ENCODE results near the gene TMC8.
"Not testable (repeated sequence)": the region's sequence is repeated elsewhere in the genome, so short reads cannot be mapped to it uniquely, and the experiment has no call there.

GRCh38 chr17:78171591-78172248, 41.1 kb downstream of the TMC8 start:
- not testable (repeated sequence) for TF ChIP-seq POLR2AphosphoS5 (IDR thresholded peaks at IDR 0.05)
- TF ChIP-seq, protein P1, sequence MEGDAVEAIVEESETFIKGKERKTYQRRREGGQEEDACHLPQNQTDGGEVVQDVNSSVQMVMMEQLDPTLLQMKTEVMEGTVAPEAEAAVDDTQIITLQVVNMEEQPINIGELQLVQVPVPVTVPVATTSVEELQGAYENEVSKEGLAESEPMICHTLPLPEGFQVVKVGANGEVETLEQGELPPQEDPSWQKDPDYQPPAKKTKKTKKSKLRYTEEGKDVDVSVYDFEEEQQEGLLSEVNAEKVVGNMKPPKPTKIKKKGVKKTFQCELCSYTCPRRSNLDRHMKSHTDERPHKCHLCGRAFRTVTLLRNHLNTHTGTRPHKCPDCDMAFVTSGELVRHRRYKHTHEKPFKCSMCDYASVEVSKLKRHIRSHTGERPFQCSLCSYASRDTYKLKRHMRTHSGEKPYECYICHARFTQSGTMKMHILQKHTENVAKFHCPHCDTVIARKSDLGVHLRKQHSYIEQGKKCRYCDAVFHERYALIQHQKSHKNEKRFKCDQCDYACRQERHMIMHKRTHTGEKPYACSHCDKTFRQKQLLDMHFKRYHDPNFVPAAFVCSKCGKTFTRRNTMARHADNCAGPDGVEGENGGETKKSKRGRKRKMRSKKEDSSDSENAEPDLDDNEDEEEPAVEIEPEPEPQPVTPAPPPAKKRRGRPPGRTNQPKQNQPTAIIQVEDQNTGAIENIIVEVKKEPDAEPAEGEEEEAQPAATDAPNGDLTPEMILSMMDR (IDR thresholded peaks at IDR 0.05), result not testable (repeated sequence)

All from transverse colon (tissue), 4 donors.